NCI-H128 (cell line): ENCODE measurements around the gene SEPTIN11.

Experiments
- DNase-seq: peaks from one replicate; lab custom pipeline; 2025; ENCODE audit not compliant: unreplicated experiment; lab: John Stamatoyannopoulos, UW

SEPTIN11 gene

GRCh38 chr4:76977736-76978350 lies 28.3 kb downstream of the SEPTIN11 start:
- DNase-seq, result no peak

- DNase-seq, result no peak
These were observed 29.7 kb downstream of the SEPTIN11 start for GRCh38 chr4:76979236-76979635.

- no peak for DNase-seq
These were observed 30.7 kb downstream of the SEPTIN11 start for GRCh38 chr4:76980261-76980660.

- DNase-seq, result no peak
These were observed 32.1 kb downstream of the SEPTIN11 start for GRCh38 chr4:76981644-76982043.

GRCh38 chr4:76982638-76983584 lies 33.4 kb downstream of the SEPTIN11 start:
- DNase-seq, result no peak

- no peak for DNase-seq
These were observed 34.6 kb downstream of the SEPTIN11 start for GRCh38 chr4:76984127-76984526.

GRCh38 chr4:76984788-76985211 lies 35.2 kb downstream of the SEPTIN11 start:
- DNase-seq, result no peak

GRCh38 chr4:76987153-76987591 lies 37.6 kb downstream of the SEPTIN11 start:
- DNase-seq, result no peak

- no peak for DNase-seq
These were observed 38.1 kb downstream of the SEPTIN11 start for GRCh38 chr4:76987685-76988084.

GRCh38 chr4:76989391-76990061 lies 40.0 kb downstream of the SEPTIN11 start:
- DNase-seq, result no peak

- no peak for DNase-seq
These were observed 40.9 kb downstream of the SEPTIN11 start for GRCh38 chr4:76990288-76991080.

GRCh38 chr4:76991161-76991660 lies 41.7 kb downstream of the SEPTIN11 start:
- DNase-seq, result no peak

GRCh38 chr4:76993787-76994641 lies 44.5 kb downstream of the SEPTIN11 start:
- DNase-seq, result no peak

- DNase-seq, result no peak
These were observed 46.2 kb downstream of the SEPTIN11 start for GRCh38 chr4:76995776-76996175.

- peak; percentile 60 for DNase-seq
These were observed 46.9 kb downstream of the SEPTIN11 start for GRCh38 chr4:76996445-76996844.

GRCh38 chr4:76997077-76997476 lies 47.5 kb downstream of the SEPTIN11 start:
- DNase-seq, result no peak

GRCh38 chr4:76997532-76997931 lies 48.0 kb downstream of the SEPTIN11 start:
- no peak for DNase-seq

GRCh38 chr4:76998251-76998901 lies 48.8 kb downstream of the SEPTIN11 start:
- DNase-seq, result no peak
